Posterior cingulate gyrus (tissue), 11 donors: ENCODE measurements around the gene OR4F6.
"Not testable (repeated sequence)": the region's sequence is repeated elsewhere in the genome, so short reads cannot be mapped to it uniquely, and the experiment has no call there.

Experiments
- DNase-seq, 10 donors: peaks; one replicate each; pipeline versions ENCODE4 v3.0.0 to v3.0.0-alpha.2; 2020 to 2021; ENCODE audit warnings: mixed read lengths in 3 of 10
- intact Hi-C: fragments of 100-400 bp; cut with DNase I; formaldehyde crosslinking; loops from one replicate; pipeline ENCODE4 v1.15.1; 2023

Gene OR4F6, protein sequence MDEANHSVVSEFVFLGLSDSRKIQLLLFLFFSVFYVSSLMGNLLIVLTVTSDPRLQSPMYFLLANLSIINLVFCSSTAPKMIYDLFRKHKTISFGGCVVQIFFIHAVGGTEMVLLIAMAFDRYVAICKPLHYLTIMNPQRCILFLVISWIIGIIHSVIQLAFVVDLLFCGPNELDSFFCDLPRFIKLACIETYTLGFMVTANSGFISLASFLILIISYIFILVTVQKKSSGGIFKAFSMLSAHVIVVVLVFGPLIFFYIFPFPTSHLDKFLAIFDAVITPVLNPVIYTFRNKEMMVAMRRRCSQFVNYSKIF

DNA sequence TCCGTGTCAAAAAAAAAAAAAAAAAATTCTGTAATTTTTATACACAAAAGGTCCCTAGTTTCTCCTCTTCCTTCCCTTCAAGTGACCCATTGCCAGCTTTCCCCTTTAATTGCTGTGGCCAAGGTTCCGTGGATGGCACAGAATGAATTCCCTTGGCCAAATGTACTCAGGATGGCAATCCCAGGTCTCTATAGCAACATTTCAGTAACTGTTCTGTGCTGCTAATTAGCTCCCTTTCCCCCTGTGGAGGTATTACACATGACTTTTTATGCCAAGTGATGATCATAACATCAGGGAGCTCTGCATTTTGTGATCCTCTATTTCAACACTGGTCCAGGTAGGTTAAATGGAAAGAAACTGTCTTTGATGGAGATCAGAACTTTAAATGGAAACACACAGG, at the start of gene OR4F6:
Gene OR4F6 (plus strand): TSS at position 301 of the 400 bp plus-strand sequence. CDS start 2,211 bp downstream, outside the sequence.
- no peak for DNase-seq
- intact Hi-C loops: no loop called here

DNA sequence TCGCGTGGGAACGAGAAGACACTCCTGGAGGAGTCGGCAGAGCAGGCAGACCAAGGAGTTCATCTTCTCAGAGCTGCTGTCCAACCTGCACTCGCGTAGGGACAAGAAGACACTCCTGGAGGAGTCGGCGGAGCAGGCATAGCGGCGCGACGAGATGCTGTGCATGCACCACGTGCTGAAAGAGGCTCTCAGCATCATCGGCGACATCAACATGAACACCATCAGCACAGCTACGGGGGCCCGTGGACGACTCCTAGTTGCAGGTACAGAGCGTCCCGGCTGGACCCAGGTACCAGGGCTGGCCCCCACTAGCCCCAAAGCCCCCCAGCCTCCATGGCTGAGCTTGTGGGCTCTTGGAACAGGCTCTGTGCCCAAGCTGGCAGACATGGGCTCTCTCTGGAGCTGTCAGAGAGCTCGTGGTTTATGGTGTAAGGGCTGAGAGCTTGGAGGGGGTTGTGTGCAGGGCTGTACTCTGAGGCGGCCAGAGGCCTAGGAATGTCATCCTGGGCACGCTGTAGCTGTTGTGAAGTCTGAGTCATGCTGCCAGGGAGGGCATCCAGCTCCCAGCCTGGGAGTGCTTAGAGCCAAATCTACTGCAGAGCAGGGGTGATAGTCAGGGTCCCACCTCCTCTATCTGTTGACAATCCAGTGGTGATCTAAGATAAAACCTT, 38.5 kb upstream of the OR4F6 start:
- DNase-seq: peak in 1 of 10 donors; percentile 55
- intact Hi-C loops: not testable (repeated sequence)

DNA sequence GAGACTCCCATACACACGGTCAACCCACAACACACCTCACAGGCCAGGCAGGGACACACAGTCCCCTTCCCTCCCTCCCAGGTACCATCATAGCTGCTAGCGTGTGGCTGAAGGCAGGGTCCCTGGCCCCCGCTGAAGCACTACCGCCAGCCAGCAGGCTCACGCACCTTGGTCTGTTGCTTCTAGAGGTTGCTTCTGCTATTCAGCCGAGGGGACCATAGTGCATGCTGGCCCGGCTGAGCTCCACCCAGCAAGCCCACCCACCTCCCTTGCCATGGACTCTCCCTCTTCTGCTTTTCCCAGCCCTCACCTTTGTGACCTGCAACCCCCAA, 38.0 kb upstream of the OR4F6 start:
- intact Hi-C loops: not testable (repeated sequence)
- peak in 2 of 10 donors; percentile 55 to 68 for DNase-seq

DNA sequence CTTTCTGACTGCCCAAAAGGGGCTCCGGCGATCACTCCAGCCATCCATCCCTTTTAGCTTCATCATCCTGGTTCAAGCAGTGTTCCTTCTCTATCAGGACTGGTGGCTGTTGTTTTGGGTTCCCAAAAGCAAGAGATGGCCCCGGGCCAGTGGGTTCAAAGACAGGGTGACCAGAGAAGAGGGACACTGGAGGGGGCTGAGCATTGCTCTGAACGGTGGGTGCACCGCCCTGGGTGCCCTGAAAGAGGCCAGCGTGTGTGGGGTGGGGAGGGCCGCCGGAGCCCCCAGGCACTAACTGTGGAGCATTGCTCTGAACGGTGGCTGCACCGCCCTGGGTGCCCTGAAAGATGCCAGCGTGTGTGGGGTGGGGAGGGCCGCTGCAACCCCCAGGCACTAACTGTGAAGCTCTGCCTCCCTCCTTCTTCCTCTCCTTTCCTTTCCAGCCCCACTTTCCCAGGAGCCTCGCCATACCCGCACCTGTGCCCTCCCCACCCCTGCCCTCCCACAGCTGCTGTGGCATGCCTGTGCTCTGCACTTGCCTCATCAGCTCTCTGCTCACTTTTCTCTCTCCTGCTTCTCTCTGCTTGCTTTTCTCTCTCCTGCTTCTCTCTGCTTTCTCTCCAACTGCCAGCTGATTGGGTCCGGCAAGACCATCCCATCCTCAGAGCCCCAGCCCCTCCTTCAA, 37.4 kb upstream of the OR4F6 start:
- DNase-seq: peak in 1 of 10 donors; percentile 44
- intact Hi-C loops: no loop called here

DNA sequence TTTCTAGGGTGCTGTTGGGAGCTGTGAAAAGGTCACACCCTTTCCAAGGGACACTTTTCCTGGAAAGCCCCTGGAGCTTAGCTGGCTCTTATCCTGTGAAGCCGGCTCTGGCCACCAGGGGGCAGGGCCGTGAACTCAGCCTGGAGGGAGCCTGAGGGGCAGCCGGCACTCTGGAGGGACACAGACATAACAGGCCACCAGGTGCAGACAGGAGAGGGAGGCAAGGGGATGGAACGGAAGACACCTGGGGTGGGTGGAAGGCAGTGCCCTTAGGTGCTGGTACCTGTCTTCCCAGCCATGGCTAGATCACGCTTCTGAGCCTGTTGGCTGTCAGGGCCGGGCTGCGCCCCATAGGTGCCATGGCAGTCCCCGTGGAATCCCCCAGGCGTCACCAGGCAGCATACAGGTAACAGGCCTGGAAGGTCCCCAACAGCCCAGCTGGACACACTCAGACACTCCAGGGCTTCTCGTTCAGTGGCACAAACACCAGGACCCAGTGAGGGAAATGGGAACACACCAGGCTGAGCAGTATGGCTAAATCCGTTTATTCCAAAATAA, 36.1 kb upstream of the OR4F6 start:
- intact Hi-C loops: not testable (repeated sequence)

DNA sequence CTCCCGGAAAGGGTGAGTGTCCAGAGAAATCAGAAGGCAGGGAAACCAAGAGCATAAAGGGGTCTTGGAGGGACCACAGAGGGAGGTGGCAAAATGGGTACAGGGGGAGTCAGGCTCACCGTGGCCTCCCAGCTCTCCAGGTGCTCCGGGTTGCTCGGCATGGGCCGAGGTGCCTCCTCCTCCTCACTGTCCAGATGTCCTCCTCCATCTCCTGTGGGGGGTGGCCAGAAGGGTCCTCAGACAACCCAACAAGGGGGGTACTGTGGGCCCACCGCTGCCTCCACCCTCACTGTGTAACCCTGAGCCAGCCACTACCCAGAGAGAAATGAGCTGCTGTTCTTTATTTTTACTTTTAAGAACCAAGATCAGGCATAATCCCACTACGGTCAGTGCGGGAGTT, 30.4 kb upstream of the OR4F6 start:
- intact Hi-C loops: no loop called here
- peak in 2 of 10 donors; percentile 49 for DNase-seq

More for the DNA sequence above, 36.1 kb upstream of the OR4F6 start:
- peak in 2 of 10 donors; percentile 44 to 66 for DNase-seq

DNA sequence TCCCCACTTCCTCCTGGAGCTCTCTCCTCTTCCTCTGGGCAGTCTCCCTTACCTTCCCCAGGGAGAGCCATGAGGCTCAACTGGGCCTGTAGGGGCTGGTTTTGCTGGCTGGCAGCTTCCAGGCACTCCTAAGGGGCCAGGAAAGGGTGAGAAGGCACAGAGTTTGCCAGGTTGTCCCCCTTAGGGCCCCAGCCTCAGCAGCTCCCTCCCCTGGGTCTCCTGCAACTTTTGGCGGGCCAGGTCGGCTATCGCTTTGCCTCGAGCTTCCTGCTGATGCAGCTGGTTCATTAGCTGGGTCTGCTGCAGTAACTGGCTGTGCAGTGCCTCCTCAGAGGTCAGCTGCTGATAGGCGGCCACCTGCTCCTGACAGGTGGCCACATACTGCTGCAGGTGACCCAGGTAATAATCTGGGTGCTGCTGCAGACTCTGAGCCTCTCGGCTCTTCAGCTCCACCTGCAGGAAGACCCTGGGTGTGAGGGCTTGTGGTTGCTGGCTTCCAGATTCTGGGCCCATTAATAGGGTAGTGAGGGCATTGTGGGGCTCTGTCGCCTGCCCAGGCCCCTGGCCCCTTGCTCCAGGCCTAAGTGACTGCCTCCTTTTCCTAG, 29.7 kb upstream of the OR4F6 start:
- intact Hi-C loops: no loop called here
- DNase-seq: peak in 1 of 10 donors; percentile 62

DNA sequence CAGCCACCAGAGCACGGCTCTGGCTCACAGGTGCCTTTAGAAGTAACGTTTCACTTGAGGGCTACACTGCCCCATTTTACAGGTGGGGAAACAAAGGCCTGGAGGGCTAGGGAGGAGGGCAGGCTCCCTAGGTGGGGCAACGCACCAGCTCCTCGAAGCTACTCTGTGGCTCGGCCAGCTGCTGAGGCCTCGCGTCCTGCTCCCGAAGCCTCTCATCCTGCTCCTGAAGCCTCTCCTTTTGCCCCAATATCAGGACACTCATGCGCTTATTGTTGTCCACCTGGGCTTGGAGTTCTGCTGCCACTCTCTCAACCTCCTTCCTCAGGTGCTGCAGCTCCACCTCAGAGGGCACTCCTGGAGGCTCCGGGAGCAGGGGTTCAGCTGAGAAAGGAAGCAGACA, 28.2 kb upstream of the OR4F6 start:
- DNase-seq: peak in 2 of 10 donors; percentile 19 to 40

DNA sequence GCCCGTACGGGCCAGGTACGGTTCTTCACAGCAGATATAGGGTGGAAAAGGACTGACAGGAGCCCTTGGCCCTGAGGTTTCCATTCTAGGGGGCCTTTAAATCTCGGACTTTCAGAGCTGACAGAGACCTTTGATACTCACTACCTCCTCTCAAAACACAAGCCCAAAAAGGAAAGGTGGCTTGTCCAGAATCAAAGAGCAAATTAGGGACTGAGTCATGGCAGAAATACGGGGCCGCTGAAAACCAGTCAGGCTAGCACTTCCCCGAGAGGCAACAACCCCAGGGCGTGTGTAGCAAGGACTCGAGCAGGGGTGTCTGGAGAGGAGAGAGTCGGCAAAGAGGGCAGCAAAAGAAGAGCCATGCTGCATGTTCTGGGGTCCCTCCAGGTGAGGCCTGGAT, 24.7 kb upstream of the OR4F6 start:
- intact Hi-C loops, DNase-seq: not testable (repeated sequence)

More for the DNA sequence above, 28.2 kb upstream of the OR4F6 start:
- intact Hi-C loops: no loop called here

DNA sequence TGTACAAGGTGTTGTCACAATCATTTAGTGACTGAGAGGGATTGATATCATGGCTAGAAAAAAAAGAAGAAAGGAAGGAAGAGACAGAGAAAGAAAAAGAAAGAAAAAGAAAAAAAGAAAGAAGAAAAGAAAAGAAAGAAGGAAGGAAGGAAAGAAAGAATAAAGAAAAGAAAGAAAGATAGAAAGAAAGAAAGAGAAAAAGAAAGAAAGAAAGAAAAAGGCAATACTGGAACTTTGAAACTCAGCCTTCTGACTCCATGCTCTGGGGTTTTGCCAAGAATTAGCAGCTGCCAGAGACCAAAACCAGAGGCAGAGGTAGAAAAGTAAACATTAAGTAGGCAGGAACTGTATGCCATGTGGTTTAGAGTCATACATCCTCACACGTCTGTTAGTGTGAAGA, 23.1 kb upstream of the OR4F6 start:
- intact Hi-C loops, DNase-seq: not testable (repeated sequence)

DNA sequence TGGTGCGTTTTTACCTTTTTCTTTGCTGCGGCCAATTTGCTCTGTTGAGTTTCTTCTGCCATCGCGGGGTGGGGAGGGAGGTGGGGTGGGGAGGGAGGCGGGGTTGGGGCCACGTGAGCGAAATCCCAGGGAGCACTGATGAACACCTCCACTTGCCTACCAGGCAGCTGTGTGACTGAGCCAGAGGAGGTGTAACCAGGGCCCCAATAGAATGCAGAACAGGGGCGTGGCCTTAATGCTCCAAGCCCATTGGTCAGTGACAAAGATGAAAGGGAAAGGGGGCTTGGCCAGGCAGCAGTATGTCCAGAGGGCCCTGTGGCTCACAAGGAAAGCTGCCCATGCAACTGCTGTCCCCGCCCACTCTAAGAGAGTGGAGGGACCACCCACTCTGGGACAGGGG, 21.4 kb upstream of the OR4F6 start:
- intact Hi-C loops: no loop called here

DNA sequence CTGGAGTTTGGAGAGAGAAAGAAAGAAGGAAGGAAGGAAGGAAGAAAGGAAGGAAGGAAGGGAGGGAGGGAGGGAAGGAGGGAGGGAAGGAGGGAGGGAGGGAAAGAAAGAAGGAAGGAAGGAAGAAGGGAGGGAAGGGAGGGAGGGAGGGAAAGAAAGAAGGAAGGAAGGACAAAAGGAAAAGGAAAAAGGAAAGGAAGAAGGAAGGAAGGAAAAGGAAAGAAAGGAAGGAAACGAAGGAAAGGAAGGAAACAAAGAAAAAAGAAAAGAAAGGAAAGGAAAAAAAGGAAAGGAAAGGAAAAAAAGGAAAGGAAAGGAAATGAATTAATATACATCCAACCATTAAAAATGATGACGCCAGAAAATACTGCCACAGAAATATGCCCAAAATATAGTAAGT, 18.7 kb upstream of the OR4F6 start:
- no peak for DNase-seq
- intact Hi-C loops: no loop called here

More for the DNA sequence above, 21.4 kb upstream of the OR4F6 start:
- DNase-seq: no peak

DNA sequence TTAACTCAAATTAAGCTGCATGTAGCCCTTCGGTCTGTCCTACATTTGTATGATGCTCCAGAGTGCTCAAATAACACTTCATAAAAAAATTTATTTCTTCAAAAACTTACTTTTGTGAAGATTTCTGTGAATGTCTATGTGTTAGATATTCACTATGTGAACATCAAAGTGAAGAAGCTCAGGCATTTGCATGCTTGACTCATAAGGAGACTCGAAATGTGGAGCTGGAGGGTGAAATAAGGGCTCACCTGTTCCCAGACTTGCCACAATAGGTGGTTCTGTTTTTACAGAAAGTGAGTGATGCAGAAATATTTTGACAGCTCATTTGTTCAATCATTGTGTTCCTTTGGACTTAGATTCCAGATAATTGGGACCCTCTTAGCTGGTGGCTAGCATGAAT, 16.9 kb upstream of the OR4F6 start:
- intact Hi-C loops, DNase-seq: not testable (repeated sequence)

DNA sequence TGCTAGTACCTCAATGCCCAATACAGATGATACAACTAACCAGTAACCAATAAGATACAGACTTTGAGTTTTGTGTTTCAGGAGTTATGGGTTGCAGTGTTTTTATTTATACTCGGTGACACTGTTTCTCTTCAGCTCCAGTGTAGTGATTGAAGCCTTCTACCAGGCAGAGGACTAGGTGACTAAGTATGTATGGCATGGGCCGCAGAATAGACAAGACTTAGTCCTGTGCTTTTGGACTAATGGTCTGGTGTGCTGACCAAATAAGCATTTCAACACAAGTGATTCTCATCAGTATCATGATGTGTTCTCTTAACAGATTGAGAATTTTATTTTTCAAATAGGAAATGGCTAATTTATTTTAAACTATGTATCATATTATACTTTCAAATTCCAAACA, 15.3 kb upstream of the OR4F6 start:
- intact Hi-C loops, DNase-seq: not testable (repeated sequence)

DNA sequence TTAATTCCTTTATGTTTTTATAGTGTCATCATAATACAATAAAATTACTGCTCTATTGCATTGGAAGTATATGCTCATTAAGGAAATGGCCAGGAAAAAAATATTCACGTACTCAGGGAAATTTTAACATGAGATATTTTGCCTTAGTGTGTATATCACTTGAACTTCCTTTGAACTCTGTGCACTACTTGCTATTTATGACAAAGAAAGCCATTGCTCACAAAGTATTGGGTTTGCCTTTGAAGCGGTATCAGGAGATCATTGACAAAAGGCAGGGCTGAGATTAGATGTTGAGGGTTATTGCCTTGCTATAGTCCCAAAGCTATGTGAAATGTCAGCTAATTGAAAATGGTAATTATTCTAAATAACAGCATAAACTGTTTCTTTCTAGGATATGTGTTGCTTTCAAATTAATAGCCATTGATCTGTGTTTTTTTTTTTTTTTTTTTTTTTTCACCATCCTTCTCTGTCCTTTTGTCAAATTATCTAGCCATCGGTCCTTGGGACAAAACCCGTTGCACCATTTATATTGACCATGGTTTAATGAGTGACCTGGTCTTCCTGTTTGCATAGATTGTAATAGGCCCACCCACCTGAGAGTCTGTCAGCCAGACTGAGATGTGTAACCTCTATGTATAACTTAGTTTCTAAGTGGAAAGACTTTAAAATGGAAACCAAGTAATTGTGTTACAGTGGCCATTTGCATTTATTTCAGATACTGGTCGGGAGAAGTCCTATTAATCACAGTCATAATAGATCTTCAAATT, 14.6 kb upstream of the OR4F6 start:
- intact Hi-C loops, DNase-seq: not testable (repeated sequence)

DNA sequence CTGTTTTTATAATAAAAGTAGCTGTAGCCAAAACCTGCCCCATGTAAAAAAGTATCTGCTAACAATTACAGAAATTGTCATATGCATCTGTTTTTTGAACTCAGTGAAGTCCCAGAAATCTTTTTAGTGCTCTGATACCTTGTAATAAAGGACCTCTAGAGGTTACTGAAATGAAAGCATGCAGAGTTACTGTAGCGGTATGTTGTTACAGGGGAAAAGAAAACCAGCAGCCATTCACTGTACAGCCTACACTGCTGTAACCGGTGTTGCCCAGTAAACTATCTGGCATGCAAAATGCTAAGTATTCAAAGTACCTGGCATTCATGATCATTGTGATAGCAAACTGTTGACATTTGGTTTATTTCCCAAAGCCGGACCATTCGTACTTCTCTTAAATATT, 12.6 kb upstream of the OR4F6 start:
- DNase-seq, intact Hi-C loops: not testable (repeated sequence)

DNA sequence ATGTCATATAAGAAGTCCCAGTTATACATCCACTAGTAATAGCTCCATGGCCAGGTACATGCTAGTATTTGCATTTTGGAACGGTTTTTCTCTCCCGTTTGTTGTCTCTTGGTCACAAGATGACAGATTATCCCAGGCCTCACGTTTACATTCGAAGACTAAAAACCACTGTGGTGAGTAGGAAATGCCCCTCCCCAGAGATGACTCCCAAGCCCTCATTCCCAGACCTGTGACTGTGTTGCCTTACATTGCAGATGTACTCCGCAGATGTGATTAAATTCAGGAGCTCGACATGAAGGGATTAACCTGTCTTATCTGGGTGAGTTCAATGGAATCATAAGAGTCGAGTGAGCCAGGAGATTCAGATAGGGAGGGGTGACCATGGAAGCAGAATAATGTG, 9.3 kb upstream of the OR4F6 start:
- intact Hi-C loops, DNase-seq: not testable (repeated sequence)

DNA sequence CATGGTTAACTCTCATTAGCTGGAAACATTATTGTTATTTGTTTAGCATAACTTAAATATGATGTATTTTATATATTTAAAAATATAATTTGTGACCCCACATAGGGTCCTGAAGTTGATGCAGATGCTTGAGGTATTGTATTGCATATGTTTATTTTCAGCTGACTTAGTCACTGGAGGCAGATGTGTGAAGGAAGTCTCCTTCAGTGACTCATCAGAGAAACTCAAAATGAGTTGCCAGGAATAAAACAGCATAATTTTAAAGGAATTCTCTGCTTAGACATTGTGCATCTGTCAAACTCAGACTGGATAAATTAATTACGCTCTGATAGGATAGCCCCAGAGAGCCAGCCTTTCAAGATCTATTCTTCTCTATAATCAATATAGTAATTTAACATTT, 7.9 kb upstream of the OR4F6 start:
- intact Hi-C loops: no loop called here
- no peak for DNase-seq

DNA sequence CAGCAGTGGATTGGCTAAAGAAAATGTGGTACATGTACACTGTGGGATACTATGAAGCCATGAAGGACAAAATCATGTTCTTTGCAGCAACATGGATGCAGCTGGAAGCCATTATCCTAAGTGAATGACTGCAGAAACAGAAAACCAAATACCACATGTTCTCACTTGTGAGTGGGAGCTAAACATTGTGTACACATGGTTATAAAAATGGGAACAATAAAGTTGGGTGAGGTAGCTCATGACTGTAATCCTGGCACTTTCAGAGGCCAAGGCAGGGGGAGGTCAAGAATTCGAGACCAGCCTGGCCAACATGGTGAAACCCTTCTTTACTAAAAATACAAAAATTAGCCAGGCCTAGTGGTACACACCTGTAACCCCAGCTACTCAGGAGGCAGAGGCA, 3.6 kb upstream of the OR4F6 start:
- intact Hi-C loops: no loop called here

DNA sequence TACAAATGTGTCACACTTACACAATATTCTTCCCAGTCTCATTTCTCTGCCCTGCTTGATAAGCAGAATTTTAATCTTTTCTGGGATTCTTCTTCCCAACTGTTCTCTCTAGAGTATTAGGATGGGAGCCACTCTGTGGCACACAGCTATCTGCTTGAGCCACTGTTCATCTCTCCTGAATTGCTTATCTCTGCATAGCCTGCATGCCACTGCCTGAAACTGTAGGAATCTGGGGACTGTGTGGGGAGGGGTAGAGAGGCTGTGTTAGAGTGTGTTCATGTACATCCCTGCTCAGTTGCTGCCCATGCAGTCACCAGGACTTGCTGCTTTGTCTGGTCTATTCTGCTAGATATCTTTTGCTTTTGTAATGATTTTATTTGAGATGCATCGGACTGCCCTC, 2.3 kb upstream of the OR4F6 start:
- DNase-seq: no peak
- intact Hi-C loops: no loop called here

More for the DNA sequence above, 3.6 kb upstream of the OR4F6 start:
- DNase-seq: no peak
